ENCODE results near the gene OR2AT4. TPM values are rescaled to one million over a fixed set of nuclear protein-coding genes. Genes with fewer than 3 reads are reported as not detected.

OR2AT4 gene
- total and polyA plus RNA-seq, 2 donors (not counting 3 experiments of a cell fraction or from before 2014, with no cell fraction given), result not detected

- peak overlapping the region; percentile 6 for H3K27ac ChIP-seq (ENCODE audit: insufficient read depth, low read depth, low read length)
- dilution Hi-C loops (cut with MboI; ENCODE audit: extremely low pct_ligation_motif_present, low sequenced_read_pairs), result no loop called here
- no peaks in the 10 kb centered on the region for H3K9me1 ChIP-seq (replicated peaks; ENCODE audit: control insufficient read depth, extremely low read depth, insufficient read depth, low read length)
- ChIA-PET CTCF (interaction anchor here (0.7 to 15.2 kb wide), 22 partner anchors 8 to 217 kb away, joined by 3 to 1202 read pairs (median 8); partner anchors contain the start of gene TPBGL), POLR2A (interaction anchor here (1.0 kb wide), 1 partner anchor 62 kb away, joined by 5 read pairs; no protein-coding TSS in a partner anchor)
- H3K79me2 ChIP-seq (ENCODE audit: control insufficient read depth, insufficient read depth, low read length), result no peaks in the 10 kb centered on the region
- FAIRE-seq (peak; percentile 100), DNase-seq (ENCODE audit: low read depth, low spot score) (peak; percentile 90)
- peaks cover 2 to 9% of the 10 kb centered on the region in 2 experiments for H3K27me3 ChIP-seq (ENCODE audit: control insufficient read depth in 2 of 2, insufficient read depth in 2 of 2, low read length in 2 of 2)
- TF ChIP-seq JUN (IDR thresholded peaks at IDR 0.05; ENCODE audit: borderline replicate concordance, insufficient read depth, insufficient read length, low read depth), result peak; percentile 83
- TF ChIP-seq MAX (IDR thresholded peaks at IDR 0.05; ENCODE audit: insufficient read depth, insufficient read length), result peak; percentile 91
- TF ChIP-seq FOS (IDR thresholded peaks at IDR 0.05; ENCODE audit: borderline replicate concordance, insufficient read depth, low read length), result peak; percentile 90
- peak; percentile 83 for TF ChIP-seq POLR2AphosphoS5 (IDR thresholded peaks at IDR 0.05; ENCODE audit: insufficient read depth, low read depth, low read length)
- TF ChIP-seq EZH2 (IDR thresholded peaks at IDR 0.05; ENCODE audit: borderline replicate concordance, low read depth, low read length, severe bottlenecking), result no peak
- TF ChIP-seq CTCF (IDR thresholded peaks at IDR 0.05; ENCODE audit: extremely low read depth in 1 of 2, insufficient read depth in 1 of 2, low read depth in 1 of 2, low read length in 2 of 2), result no peak
- TF ChIP-seq MYC (IDR thresholded peaks at IDR 0.05; ENCODE audit: low read depth, low read length), result peak; percentile 81
- TF ChIP-seq POLR2A (IDR thresholded peaks at IDR 0.05; ENCODE audit: low read depth, low read length), result no peak
- no peak for TF ChIP-seq GATA2 (IDR thresholded peaks at IDR 0.05; ENCODE audit: insufficient read depth, insufficient read length, low read depth, low read length)
- H3K9me3 ChIP-seq (replicated peaks; ENCODE audit: control insufficient read depth, insufficient read depth, low read length), result no peaks in the 10 kb centered on the region
- H4K20me1 ChIP-seq (replicated peaks; ENCODE audit: control insufficient read depth, extremely low read depth, insufficient read depth, low read length), result no peaks in the 10 kb centered on the region
- H3K4me3 ChIP-seq (replicated peaks in 1 of 3; ENCODE audit: insufficient read depth in 1 of 3, low read depth in 1 of 3, low read length in 3 of 3), result no peak overlapping the region
- intact Hi-C loops (cut with micrococcal nuclease), result loop anchor here (1.0 kb wide), 3 partner anchors 48 to 214 kb away; no protein-coding TSS in a partner anchor
- peak overlapping the region; percentile 64 for H2AFZ ChIP-seq (ENCODE audit: low read depth, low read length)
- H3K36me3 ChIP-seq (ENCODE audit: control insufficient read depth in 2 of 2, extremely low read depth in 1 of 2, insufficient read depth in 2 of 2, low read length in 2 of 2), result no peaks in the 10 kb centered on the region
- BruUV-seq (replicated peaks), result no TSS peak
- no peak overlapping the region for H3K9ac ChIP-seq (replicated peaks; ENCODE audit: extremely low read depth, insufficient read depth, low read length)
- peak overlapping the region; percentile 49 for H3K4me2 ChIP-seq (ENCODE audit: insufficient read depth, low read length)
- H3K4me1 ChIP-seq (ENCODE audit: control insufficient read depth, extremely low read depth, insufficient read depth, low read length), result peaks cover 16% of the 10 kb centered on the region
Observed at GRCh38 chr11:75142714-75143419, 46.2 kb upstream of the OR2AT4 start.
